ENCODE results near the gene PRKAG2.

Gene PRKAG2

GRCh38 chr7:151611041-151611440 is 265.9 kb downstream of the PRKAG2 start:
- no peak overlapping the region for H2BK5ac ChIP-seq (ENCODE audit: low read depth, low read length, poor library complexity)
- no peak overlapping the region for H3K4ac ChIP-seq (ENCODE audit: low read depth, low read length)
- no peaks in the 10 kb centered on the region for H3K36me3 ChIP-seq (ENCODE audit: control insufficient read depth in 1 of 2, insufficient read depth in 2 of 2, low read length in 2 of 2)
- H3K18ac ChIP-seq (ENCODE audit: low read length), result no peak overlapping the region
- no peak overlapping the region for H4K91ac ChIP-seq (ENCODE audit: low read depth, low read length)
- H3K9ac ChIP-seq (ENCODE audit: low read length), result no peak overlapping the region
- no peak overlapping the region for H2AK5ac ChIP-seq (ENCODE audit: low read length)
- H4K12ac ChIP-seq (ENCODE audit: low read depth, low read length), result no peak overlapping the region
- no peak overlapping the region for H3K27ac ChIP-seq (ENCODE audit: low read depth, low read length)
- no peaks in the 10 kb centered on the region for H3K79me2 ChIP-seq (ENCODE audit: control insufficient read depth, insufficient read depth, low read length, poor library complexity)
- H3K27me3 ChIP-seq (ENCODE audit: insufficient read depth, low read length), result no peaks in the 10 kb centered on the region
- no peak overlapping the region for H3K4me2 ChIP-seq (ENCODE audit: low read length)
- H2AFZ ChIP-seq (ENCODE audit: insufficient read depth, low read length, poor library complexity), result no peak overlapping the region
- no peak overlapping the region for H3K4me3 ChIP-seq (ENCODE audit: low read depth, low read length)
- H3K23ac ChIP-seq (ENCODE audit: low read length), result no peak overlapping the region
- no peak overlapping the region for H3K14ac ChIP-seq (ENCODE audit: low read length)
- no peak overlapping the region for H2BK120ac ChIP-seq (ENCODE audit: insufficient read depth, low read length, poor library complexity)
- H4K8ac ChIP-seq (ENCODE audit: low read depth, low read length), result no peak overlapping the region
- no CpG with 5 or more reads among the region's 11 CpGs for WGBS (ENCODE audit: extremely low coverage, insufficient coverage, insufficient read length)
- DNase-seq, result no peak
- peaks cover 2% of the 10 kb centered on the region for H3K9me3 ChIP-seq (ENCODE audit: insufficient read depth, low read depth, low read length)
- peaks cover 5 to 6% of the 10 kb centered on the region in 2 experiments for H3K4me1 ChIP-seq (ENCODE audit: control insufficient read depth in 1 of 2, insufficient read depth in 2 of 2, low read length in 2 of 2)
- H3K79me1 ChIP-seq (ENCODE audit: low read length), result peaks cover 5% of the 10 kb centered on the region
- H2BK12ac ChIP-seq (ENCODE audit: low read length), result no peak overlapping the region

- WGBS (ENCODE audit: extremely low coverage, insufficient coverage, insufficient read length), result no CpG with 5 or more reads among the region's 15 CpGs
Measured at GRCh38 chr7:151608031-151608551, 268.8 kb downstream of the PRKAG2 start.

GRCh38 chr7:151607464-151607867 is 269.4 kb downstream of the PRKAG2 start:
- Histone ChIP-seq H4K12ac (ENCODE audit: low read depth, low read length) (no peak overlapping the region), H2AK5ac (ENCODE audit: low read length) (no peak overlapping the region), H3K4me2 (ENCODE audit: low read length) (no peak overlapping the region), H2BK5ac (ENCODE audit: low read depth, low read length, poor library complexity) (no peak overlapping the region), H3K4me1 (ENCODE audit: control insufficient read depth in 1 of 2, insufficient read depth in 2 of 2, low read length in 2 of 2) (peaks cover 5 to 6% of the 10 kb centered on the region in 2 experiments), H2BK120ac (ENCODE audit: insufficient read depth, low read length, poor library complexity) (no peak overlapping the region), H4K8ac (ENCODE audit: low read depth, low read length) (no peak overlapping the region), H3K27ac (ENCODE audit: low read depth, low read length) (peak overlapping the region; percentile 50), H3K27me3 (ENCODE audit: insufficient read depth, low read length) (no peaks in the 10 kb centered on the region), H3K36me3 (ENCODE audit: control insufficient read depth in 1 of 2, insufficient read depth in 2 of 2, low read length in 2 of 2) (no peaks in the 10 kb centered on the region), H3K4me3 (ENCODE audit: low read depth, low read length) (no peak overlapping the region), H3K18ac (ENCODE audit: low read length) (no peak overlapping the region), H3K79me2 (ENCODE audit: control insufficient read depth, insufficient read depth, low read length, poor library complexity) (no peaks in the 10 kb centered on the region), H3K9me3 (ENCODE audit: insufficient read depth, low read depth, low read length) (peaks cover 2% of the 10 kb centered on the region), H3K79me1 (ENCODE audit: low read length) (peaks cover 5% of the 10 kb centered on the region), H3K23ac (ENCODE audit: low read length) (no peak overlapping the region), H2AFZ (ENCODE audit: insufficient read depth, low read length, poor library complexity) (no peak overlapping the region), H3K14ac (ENCODE audit: low read length) (no peak overlapping the region), H3K9ac (ENCODE audit: low read length) (no peak overlapping the region), H2BK12ac (ENCODE audit: low read length) (no peak overlapping the region), H4K91ac (ENCODE audit: low read depth, low read length) (no peak overlapping the region), H3K4ac (ENCODE audit: low read depth, low read length) (no peak overlapping the region)
- WGBS (ENCODE audit: extremely low coverage, insufficient coverage, insufficient read length), result no CpG with 5 or more reads among the region's 3 CpGs
- DNase-seq, result peak; percentile 29 to 84

More at GRCh38 chr7:151608031-151608551, 268.8 kb downstream of the PRKAG2 start:
- H3K4me3 ChIP-seq (ENCODE audit: low read depth, low read length), result no peak overlapping the region
- DNase-seq, result peak; percentile 64 to 70
- H3K4ac ChIP-seq (ENCODE audit: low read depth, low read length), result no peak overlapping the region
- H3K23ac ChIP-seq (ENCODE audit: low read length), result no peak overlapping the region
- peak overlapping the region; percentile 13 for H3K18ac ChIP-seq (ENCODE audit: low read length)
- no peak overlapping the region for H2BK120ac ChIP-seq (ENCODE audit: insufficient read depth, low read length, poor library complexity)
- no peaks in the 10 kb centered on the region for H3K36me3 ChIP-seq (ENCODE audit: control insufficient read depth in 1 of 2, insufficient read depth in 2 of 2, low read length in 2 of 2)
- H4K8ac ChIP-seq (ENCODE audit: low read depth, low read length), result peak overlapping the region; percentile 56
- H3K27me3 ChIP-seq (ENCODE audit: insufficient read depth, low read length), result no peaks in the 10 kb centered on the region
- no peak overlapping the region for H2BK12ac ChIP-seq (ENCODE audit: low read length)
- H2BK5ac ChIP-seq (ENCODE audit: low read depth, low read length, poor library complexity), result no peak overlapping the region
- peak overlapping the region; percentile 41 for H3K14ac ChIP-seq (ENCODE audit: low read length)
- peak overlapping the region; percentile 50 for H3K27ac ChIP-seq (ENCODE audit: low read depth, low read length)
- H4K91ac ChIP-seq (ENCODE audit: low read depth, low read length), result no peak overlapping the region
- no peak overlapping the region for H4K12ac ChIP-seq (ENCODE audit: low read depth, low read length)
- H3K9me3 ChIP-seq (ENCODE audit: insufficient read depth, low read depth, low read length), result peaks cover 2% of the 10 kb centered on the region
- H3K79me1 ChIP-seq (ENCODE audit: low read length), result peaks cover 5% of the 10 kb centered on the region
- H2AFZ ChIP-seq (ENCODE audit: insufficient read depth, low read length, poor library complexity), result no peak overlapping the region
- peaks cover 5 to 6% of the 10 kb centered on the region in 2 experiments for H3K4me1 ChIP-seq (ENCODE audit: control insufficient read depth in 1 of 2, insufficient read depth in 2 of 2, low read length in 2 of 2)
- H3K4me2 ChIP-seq (ENCODE audit: low read length), result no peak overlapping the region
- H3K79me2 ChIP-seq (ENCODE audit: control insufficient read depth, insufficient read depth, low read length, poor library complexity), result no peaks in the 10 kb centered on the region
- H3K9ac ChIP-seq (ENCODE audit: low read length), result no peak overlapping the region
- no peak overlapping the region for H2AK5ac ChIP-seq (ENCODE audit: low read length)

GRCh38 chr7:151603951-151604350 is 273.0 kb downstream of the PRKAG2 start:
- Histone ChIP-seq H3K9me3 (ENCODE audit: insufficient read depth, low read depth, low read length) (no peaks in the 10 kb centered on the region), H3K23ac (ENCODE audit: low read length) (no peak overlapping the region), H4K91ac (ENCODE audit: low read depth, low read length) (no peak overlapping the region), H3K4me1 (ENCODE audit: control insufficient read depth in 1 of 2, insufficient read depth in 2 of 2, low read length in 2 of 2) (peaks cover 12% of the 10 kb centered on the region in 2 experiments), H3K18ac (ENCODE audit: low read length) (no peak overlapping the region), H3K27ac (ENCODE audit: low read depth, low read length) (no peak overlapping the region), H2BK5ac (ENCODE audit: low read depth, low read length, poor library complexity) (no peak overlapping the region), H4K8ac (ENCODE audit: low read depth, low read length) (peak overlapping the region; percentile 23), H3K79me2 (ENCODE audit: control insufficient read depth, insufficient read depth, low read length, poor library complexity) (no peaks in the 10 kb centered on the region), H3K27me3 (ENCODE audit: insufficient read depth, low read length) (no peaks in the 10 kb centered on the region), H3K79me1 (ENCODE audit: low read length) (peaks cover 7% of the 10 kb centered on the region), H3K36me3 (ENCODE audit: control insufficient read depth in 1 of 2, insufficient read depth in 2 of 2, low read length in 2 of 2) (no peaks in the 10 kb centered on the region), H3K4ac (ENCODE audit: low read depth, low read length) (no peak overlapping the region), H3K4me3 (ENCODE audit: low read depth, low read length) (peak overlapping the region; percentile 5), H3K4me2 (ENCODE audit: low read length) (no peak overlapping the region), H3K9ac (ENCODE audit: low read length) (no peak overlapping the region), H3K14ac (ENCODE audit: low read length) (no peak overlapping the region), H2AFZ (ENCODE audit: insufficient read depth, low read length, poor library complexity) (no peak overlapping the region), H2AK5ac (ENCODE audit: low read length) (no peak overlapping the region), H2BK12ac (ENCODE audit: low read length) (no peak overlapping the region), H4K12ac (ENCODE audit: low read depth, low read length) (no peak overlapping the region), H2BK120ac (ENCODE audit: insufficient read depth, low read length, poor library complexity) (no peak overlapping the region)
- no CpG with 5 or more reads among the region's 4 CpGs for WGBS (ENCODE audit: extremely low coverage, insufficient coverage, insufficient read length)
- DNase-seq, result no peak

Measured in trophoblast cell (in vitro differentiated cells and primary cell).